ENCODE results near the gene ZNF628. TPM values are rescaled to one million over a fixed set of nuclear protein-coding genes. Genes with fewer than 3 reads are reported as not detected.
"Not testable (repeated sequence)": the region's sequence is repeated elsewhere in the genome, so short reads cannot be mapped to it uniquely, and the experiment has no call there.

ZNF628 gene
- total RNA-seq, 1 experiment from 2014 or later: 13.0 TPM

- Mint-ChIP-seq H3K9me3 (ENCODE audit: low read depth, unreplicated experiment) (no peaks in the 10 kb centered on the region), H3K27ac (ENCODE audit: unreplicated experiment) (no peak overlapping the region), H3K4me3 (ENCODE audit: low read depth, unreplicated experiment) (no peak overlapping the region), H3K4me1 (ENCODE audit: low read depth, unreplicated experiment) (no peaks in the 10 kb centered on the region), H3K27me3 (ENCODE audit: unreplicated experiment) (peaks cover 82% of the 10 kb centered on the region), H3K36me3 (ENCODE audit: insufficient read depth, unreplicated experiment) (peaks cover 6% of the 10 kb centered on the region)
- no peak for TF ChIP-seq CTCF (IDR thresholded peaks at IDR 0.05; ENCODE audit: unreplicated experiment)
- DNase-seq: no peak
- CTCF ChIA-PET: no interaction called here
- no TSS peak for BruUV-seq (replicated peaks)
- intact Hi-C loops (cut with micrococcal nuclease; ENCODE audit: unreplicated experiment): no loop called here
Observed at GRCh38 chr19:55493645-55494171, 17.3 kb downstream of the ZNF628 start.

- CTCF ChIA-PET: no interaction called here
- H3K27me3 Mint-ChIP-seq (ENCODE audit: unreplicated experiment): peaks cover 88% of the 10 kb centered on the region
Observed at GRCh38 chr19:55494172-55494761, 17.9 kb downstream of the ZNF628 start.

GRCh38 chr19:55495646-55496349 lies 19.4 kb downstream of the ZNF628 start:
- no peak overlapping the region for H3K27ac Mint-ChIP-seq (ENCODE audit: unreplicated experiment)
- no peak overlapping the region for H3K4me3 Mint-ChIP-seq (ENCODE audit: low read depth, unreplicated experiment)
- TF ChIP-seq CTCF (IDR thresholded peaks at IDR 0.05; ENCODE audit: unreplicated experiment): no peak
- no peak for DNase-seq
- no peaks in the 10 kb centered on the region for H3K9me3 Mint-ChIP-seq (ENCODE audit: low read depth, unreplicated experiment)
- H3K36me3 Mint-ChIP-seq (ENCODE audit: insufficient read depth, unreplicated experiment): peaks cover 5% of the 10 kb centered on the region
- H3K4me1 Mint-ChIP-seq (ENCODE audit: low read depth, unreplicated experiment): no peaks in the 10 kb centered on the region
- intact Hi-C loops (cut with micrococcal nuclease; ENCODE audit: unreplicated experiment): no loop called here
- CTCF ChIA-PET: interaction anchor here (0.5 to 1.2 kb wide), 3 partner anchors 8 to 138 kb away, joined by 3 to 4 read pairs (median 4); no protein-coding TSS in a partner anchor
- no TSS peak for BruUV-seq (replicated peaks)
- H3K27me3 Mint-ChIP-seq (ENCODE audit: unreplicated experiment): peaks cover 91% of the 10 kb centered on the region

More at GRCh38 chr19:55494172-55494761, 17.9 kb downstream of the ZNF628 start:
- no peak overlapping the region for H3K27ac Mint-ChIP-seq (ENCODE audit: unreplicated experiment)
- DNase-seq: no peak
- no peak overlapping the region for H3K4me3 Mint-ChIP-seq (ENCODE audit: low read depth, unreplicated experiment)
- intact Hi-C loops (cut with micrococcal nuclease; ENCODE audit: unreplicated experiment): no loop called here
- peaks cover 5% of the 10 kb centered on the region for H3K36me3 Mint-ChIP-seq (ENCODE audit: insufficient read depth, unreplicated experiment)
- H3K9me3 Mint-ChIP-seq (ENCODE audit: low read depth, unreplicated experiment): no peaks in the 10 kb centered on the region
- no TSS peak for BruUV-seq (replicated peaks)
- H3K4me1 Mint-ChIP-seq (ENCODE audit: low read depth, unreplicated experiment): no peaks in the 10 kb centered on the region
- no peak for TF ChIP-seq CTCF (IDR thresholded peaks at IDR 0.05; ENCODE audit: unreplicated experiment)

- DNase-seq; H3K4me3 Mint-ChIP-seq (ENCODE audit: low read depth, unreplicated experiment); H3K9me3 Mint-ChIP-seq (ENCODE audit: low read depth, unreplicated experiment); intact Hi-C loops (cut with micrococcal nuclease; ENCODE audit: unreplicated experiment); H3K4me1 Mint-ChIP-seq (ENCODE audit: low read depth, unreplicated experiment); H3K36me3 Mint-ChIP-seq (ENCODE audit: insufficient read depth, unreplicated experiment); BruUV-seq (replicated peaks); H3K27ac Mint-ChIP-seq (ENCODE audit: unreplicated experiment): not testable (repeated sequence)
- peaks cover 89% of the 10 kb centered on the region for H3K27me3 Mint-ChIP-seq (ENCODE audit: unreplicated experiment)
- CTCF ChIA-PET: interaction anchor here (1.2 kb wide), 1 partner anchor 110 kb away, joined by 3 read pairs; no protein-coding TSS in a partner anchor
Observed at GRCh38 chr19:55496820-55497219, 20.4 kb downstream of the ZNF628 start.

Data from Calu3 (cell line).